H1 (cell line): ENCODE measurements around the gene SCARB2. TPM values are rescaled to one million over a fixed set of nuclear protein-coding genes. Genes with fewer than 3 reads are reported as not detected.

Experiments used
- BACH1 ChIP-seq: IDR thresholded peaks from 2 replicates; pipeline ENCODE4 v1.6.1; 2012; ENCODE audit warnings: low read length, improper control_type of control experiment
- BRCA1 ChIP-seq: IDR thresholded peaks from 2 replicates; pipeline ENCODE4 v1.6.1; 2012; ENCODE audit warnings: low read depth, low read length, improper control_type of control experiment
- CBX8 ChIP-seq: fragments of 300-800, 300-1000 bp; sonication (generic); IDR thresholded peaks from 2 replicates; pipeline ENCODE4 v1.7.1; 2016; ENCODE audit warnings: low read depth, low read length, borderline replicate concordance
- EP300 ChIP-seq, 2 experiments: IDR thresholded peaks; 1 replicate in 1 of 2; 2 replicates in 1 of 2; pipeline ENCODE4 v1.6.1; 2011 to 2012; ENCODE audit warnings: low read depth in 2 of 2, low read length in 2 of 2, mild to moderate bottlenecking in 2 of 2, borderline replicate concordance in 1 of 2, inconsistent platforms in 1 of 2, moderate library complexity in 1 of 2
- FOSL1 ChIP-seq: IDR thresholded peaks from 2 replicates; pipeline ENCODE4 v1.6.1; 2011; ENCODE audit warnings: mild to moderate bottlenecking, low read depth, low read length, moderate library complexity; ENCODE audit not compliant: insufficient read depth
- RNF2 ChIP-seq: fragments of 200-900, 300-1000 bp; sonication (generic); IDR thresholded peaks from 2 replicates; pipeline ENCODE4 v1.7.1; 2016; ENCODE audit warnings: borderline replicate concordance, low read depth, mild to moderate bottlenecking, antibody characterized with exemption, low read length; ENCODE audit not compliant: poor library complexity, severe bottlenecking; ENCODE audit errors: missing control alignments
- SRF ChIP-seq: IDR thresholded peaks from 2 replicates; pipeline ENCODE4 v1.6.1; 2011; ENCODE audit warnings: mild to moderate bottlenecking, low read depth, low read length, moderate library complexity
- polyA plus RNA-seq, 7 experiments: library from polyadenylated mRNA; depleted of rRNA in 3 of 7; stranded (reverse) in 5 of 7; unstranded in 2 of 7; fragments of >200 nt in 5 of 7; fragments of 200-250 nt in 2 of 7; gene quantifications; 1 replicate in 5 of 7; 2 replicates in 1 of 7; 4 replicates in 1 of 7; pipeline versions ENCODE4 v1.2.1 to v1.2.3, GENCODE V29; 2011 to 2013; ENCODE audit warnings: missing spikeins in 2 of 7, mixed read lengths in 2 of 7
- total RNA-seq: library from RNA; stranded (reverse); fragmentation: NEBNext Ultra II Directional; extraction: Animal tissue kit (Norgen Biotek cat#: 25700); gene quantifications from 2 replicates; pipeline ENCODE4 v1.2.1, GENCODE V29; 2021

The SCARB2 gene
- total and polyA plus RNA-seq, 2 of the 8 experiments (the other 6 are each of a cell fraction or from before 2014, with no cell fraction given): 18.5 to 35.7 TPM

DNA sequence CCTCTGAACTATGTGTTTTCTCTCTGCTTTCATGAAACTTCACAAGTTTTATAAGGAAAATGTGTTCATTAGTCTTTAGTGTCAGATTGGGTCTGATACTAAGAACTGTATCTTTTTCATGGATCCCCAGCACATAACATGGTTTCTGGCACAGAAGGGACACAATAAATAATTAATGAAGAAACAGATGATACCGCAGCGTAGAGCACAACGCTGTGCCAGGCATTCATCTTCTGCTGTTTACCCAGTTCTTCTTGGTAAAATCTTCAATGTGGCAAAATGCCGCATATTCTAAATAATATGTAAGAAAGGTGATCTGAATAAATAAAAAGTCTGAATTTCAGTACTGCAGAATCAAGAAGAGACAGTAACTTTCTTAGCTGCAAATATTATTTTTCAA, 12.3 kb downstream of the SCARB2 start (continued):
- no peak for TF ChIP-seq EP300 (IDR thresholded peaks at IDR 0.05; ENCODE audit: borderline replicate concordance in 1 of 2, low read depth in 2 of 2, low read length in 2 of 2)
- no peak for TF ChIP-seq SRF
- no peak for TF ChIP-seq FOSL1
- TF ChIP-seq CBX8: no peak
- no peak for TF ChIP-seq RNF2
- no peak for TF ChIP-seq BRCA1
- TF ChIP-seq BACH1: no peak
